Frontal cortex (tissue), 4 donors: ENCODE results near the gene MTRF1L. TPM values are rescaled to one million over a fixed set of nuclear protein-coding genes. Genes with fewer than 3 reads are reported as not detected.
A peak's percentile ranks its signal among the peaks of the same experiment; 100 is the strongest.

Source experiments
- DNase-seq, 2 donors: peaks; one replicate each; pipeline ENCODE4 v3.0.0; 2012; ENCODE audit warnings: low spot score in 2 of 2
- FAIRE-seq: peaks from 2 replicates; lab custom pipeline; 2012; peaks lifted over from hg19 to GRCh38; lab: Jason Lieb, UNC
- total RNA-seq: library from RNA; depleted of rRNA; stranded (reverse); fragments of >200 nt; gene quantifications from one replicate; pipeline ENCODE4 v1.2.3, GENCODE V29; 2014
- donor health status: control.
- donor health status: control.
- donor health status: control.

MTRF1L gene
- 13.0 TPM for total RNA-seq

- FAIRE-seq (no peak), DNase-seq (peak; percentile 82 to 87)
Measured at GRCh38 chr6:153002613-153003365, at the start of gene MTRF1L. TSS of gene MTRF1L (minus strand) at chr6:153002709. CDS start at chr6:153002685, 24 bp downstream.

GRCh38 chr6:153051801-153052200, 49.3 kb upstream of the MTRF1L start:
- no peak for DNase-seq
- FAIRE-seq: no peak

GRCh38 chr6:153048631-153049030, 46.1 kb upstream of the MTRF1L start:
- DNase-seq (no peak), FAIRE-seq (no peak)

GRCh38 chr6:153047386-153047785, 44.9 kb upstream of the MTRF1L start:
- no peak for DNase-seq

GRCh38 chr6:153045271-153045670, 42.8 kb upstream of the MTRF1L start:
- no peak for DNase-seq
- no peak for FAIRE-seq

More at GRCh38 chr6:153047386-153047785, 44.9 kb upstream of the MTRF1L start:
- FAIRE-seq: no peak

- DNase-seq (no peak), FAIRE-seq (no peak)
Measured at GRCh38 chr6:153044295-153044694, 41.8 kb upstream of the MTRF1L start.

GRCh38 chr6:153043719-153044118, 41.2 kb upstream of the MTRF1L start:
- DNase-seq: no peak
- FAIRE-seq: no peak

- no peak for DNase-seq
- FAIRE-seq: no peak
Measured at GRCh38 chr6:153038378-153039057, 36.0 kb upstream of the MTRF1L start.

GRCh38 chr6:153034139-153034538, 31.6 kb upstream of the MTRF1L start:
- DNase-seq (no peak), FAIRE-seq (no peak)

GRCh38 chr6:153032255-153032882, 29.9 kb upstream of the MTRF1L start:
- FAIRE-seq: peak; percentile 90
- DNase-seq: peak in 1 of 2 donors; percentile 8

GRCh38 chr6:153031335-153031955, 28.9 kb upstream of the MTRF1L start:
- DNase-seq (no peak), FAIRE-seq (no peak)

- DNase-seq: no peak
Measured at GRCh38 chr6:153028963-153029362, 26.5 kb upstream of the MTRF1L start.

GRCh38 chr6:153028286-153028685, 25.8 kb upstream of the MTRF1L start:
- FAIRE-seq: no peak

More at GRCh38 chr6:153028963-153029362, 26.5 kb upstream of the MTRF1L start:
- FAIRE-seq: no peak

GRCh38 chr6:153027480-153027879, 25.0 kb upstream of the MTRF1L start:
- DNase-seq: no peak
- FAIRE-seq: no peak

More at GRCh38 chr6:153028286-153028685, 25.8 kb upstream of the MTRF1L start:
- no peak for DNase-seq

- FAIRE-seq (no peak), DNase-seq (no peak)
Measured at GRCh38 chr6:153024709-153025017, 22.2 kb upstream of the MTRF1L start.

GRCh38 chr6:153023977-153024708, 21.6 kb upstream of the MTRF1L start:
- FAIRE-seq: no peak
- peak in 1 of 2 donors; percentile 35 for DNase-seq

- DNase-seq (no peak), FAIRE-seq (no peak)
Measured at GRCh38 chr6:153018355-153018754, 15.8 kb upstream of the MTRF1L start.

- FAIRE-seq (no peak), DNase-seq (no peak)
Measured at GRCh38 chr6:153016846-153017245, 14.3 kb upstream of the MTRF1L start.

- FAIRE-seq (no peak), DNase-seq (no peak)
Measured at GRCh38 chr6:153015094-153015640, 12.7 kb upstream of the MTRF1L start.

- DNase-seq (no peak), FAIRE-seq (no peak)
Measured at GRCh38 chr6:153013438-153013837, 10.9 kb upstream of the MTRF1L start.
